Measurements from ENCODE around the gene GABBR2.
"Not testable (repeated sequence)": the region's sequence is repeated elsewhere in the genome, so short reads cannot be mapped to it uniquely, and the experiment has no call there.

Gene GABBR2

GRCh38 chr9:98488571-98489312, 220.0 kb downstream of the GABBR2 start:
- in situ Hi-C loops (cut with HindIII; ENCODE audit: low pct_unique_long_range_greater_than_20kb, low sequenced_read_pairs), result no loop called here
- TF ChIP-seq JUND (IDR thresholded peaks at IDR 0.05; ENCODE audit: low read depth), result no peak
- no peak for DNase-seq (ENCODE audit: low read depth in 1 of 2, low spot score in 1 of 2)

GRCh38 chr9:98485706-98486105, 223.0 kb downstream of the GABBR2 start:
- DNase-seq (ENCODE audit: low read depth in 1 of 2, low spot score in 1 of 2), result no peak
- no peak for TF ChIP-seq JUND (IDR thresholded peaks at IDR 0.05; ENCODE audit: low read depth)
- in situ Hi-C loops (cut with HindIII; ENCODE audit: low pct_unique_long_range_greater_than_20kb, low sequenced_read_pairs), result no loop called here

- in situ Hi-C loops (cut with HindIII; ENCODE audit: low pct_unique_long_range_greater_than_20kb, low sequenced_read_pairs), result no loop called here
- no peak for TF ChIP-seq JUND (IDR thresholded peaks at IDR 0.05; ENCODE audit: low read depth)
- DNase-seq (ENCODE audit: low read depth in 1 of 2, low spot score in 1 of 2), result peak; percentile 11 to 38
Observed at GRCh38 chr9:98484162-98484561, 224.6 kb downstream of the GABBR2 start.

- no peak for DNase-seq (ENCODE audit: low read depth in 1 of 2, low spot score in 1 of 2)
- in situ Hi-C loops (cut with HindIII; ENCODE audit: low pct_unique_long_range_greater_than_20kb, low sequenced_read_pairs), result no loop called here
- no peak for TF ChIP-seq JUND (IDR thresholded peaks at IDR 0.05; ENCODE audit: low read depth)
Observed at GRCh38 chr9:98482226-98482625, 226.5 kb downstream of the GABBR2 start.

GRCh38 chr9:98481676-98482075, 227.1 kb downstream of the GABBR2 start:
- TF ChIP-seq JUND (IDR thresholded peaks at IDR 0.05; ENCODE audit: low read depth), result no peak
- no peak for DNase-seq (ENCODE audit: low read depth in 1 of 2, low spot score in 1 of 2)
- in situ Hi-C loops (cut with HindIII; ENCODE audit: low pct_unique_long_range_greater_than_20kb, low sequenced_read_pairs), result no loop called here

- DNase-seq (ENCODE audit: low read depth in 1 of 2, low spot score in 1 of 2), result no peak
- no peak for TF ChIP-seq JUND (IDR thresholded peaks at IDR 0.05; ENCODE audit: low read depth)
- in situ Hi-C loops (cut with HindIII; ENCODE audit: low pct_unique_long_range_greater_than_20kb, low sequenced_read_pairs), result no loop called here
Observed at GRCh38 chr9:98479967-98480847, 228.5 kb downstream of the GABBR2 start.

GRCh38 chr9:98479449-98479848, 229.3 kb downstream of the GABBR2 start:
- DNase-seq (ENCODE audit: low read depth in 1 of 2, low spot score in 1 of 2), result no peak
- TF ChIP-seq JUND (IDR thresholded peaks at IDR 0.05; ENCODE audit: low read depth), result no peak
- in situ Hi-C loops (cut with HindIII; ENCODE audit: low pct_unique_long_range_greater_than_20kb, low sequenced_read_pairs), result no loop called here

- in situ Hi-C loops (cut with HindIII; ENCODE audit: low pct_unique_long_range_greater_than_20kb, low sequenced_read_pairs), result no loop called here
- no peak for DNase-seq (ENCODE audit: low read depth in 1 of 2, low spot score in 1 of 2)
- no peak for TF ChIP-seq JUND (IDR thresholded peaks at IDR 0.05; ENCODE audit: low read depth)
Observed at GRCh38 chr9:98477884-98478283, 230.9 kb downstream of the GABBR2 start.

- TF ChIP-seq JUND (IDR thresholded peaks at IDR 0.05; ENCODE audit: low read depth), result no peak
- DNase-seq (ENCODE audit: low read depth in 1 of 2, low spot score in 1 of 2), result no peak
- in situ Hi-C loops (cut with HindIII; ENCODE audit: low pct_unique_long_range_greater_than_20kb, low sequenced_read_pairs), result no loop called here
Observed at GRCh38 chr9:98472216-98472615, 236.5 kb downstream of the GABBR2 start.

GRCh38 chr9:98471185-98471584, 237.6 kb downstream of the GABBR2 start:
- TF ChIP-seq JUND (IDR thresholded peaks at IDR 0.05; ENCODE audit: low read depth), result no peak
- in situ Hi-C loops (cut with HindIII; ENCODE audit: low pct_unique_long_range_greater_than_20kb, low sequenced_read_pairs), result no loop called here
- no peak for DNase-seq (ENCODE audit: low read depth in 1 of 2, low spot score in 1 of 2)

GRCh38 chr9:98468567-98469239, 240.0 kb downstream of the GABBR2 start:
- no peak for DNase-seq (ENCODE audit: low read depth in 1 of 2, low spot score in 1 of 2)
- in situ Hi-C loops (cut with HindIII; ENCODE audit: low pct_unique_long_range_greater_than_20kb, low sequenced_read_pairs), result no loop called here
- TF ChIP-seq JUND (IDR thresholded peaks at IDR 0.05; ENCODE audit: low read depth), result no peak

- DNase-seq (ENCODE audit: low read depth in 1 of 2, low spot score in 1 of 2), result no peak
- no peak for TF ChIP-seq JUND (IDR thresholded peaks at IDR 0.05; ENCODE audit: low read depth)
- in situ Hi-C loops (cut with HindIII; ENCODE audit: low pct_unique_long_range_greater_than_20kb, low sequenced_read_pairs), result no loop called here
Observed at GRCh38 chr9:98465799-98466198, 242.9 kb downstream of the GABBR2 start.

GRCh38 chr9:98464156-98464690, 244.5 kb downstream of the GABBR2 start:
- DNase-seq (ENCODE audit: low read depth in 1 of 2, low spot score in 1 of 2); in situ Hi-C loops (cut with HindIII; ENCODE audit: low pct_unique_long_range_greater_than_20kb, low sequenced_read_pairs): not testable (repeated sequence)

All from T47D (cell line).